Choroid plexus epithelial cell (primary cell): ENCODE data around the gene KCNK5.

Experiments
- DNase-seq: peaks from one replicate; pipeline ENCODE4 v3.0.0-alpha.2; 2010; ENCODE audit warnings: low read depth
- H3K4me3 ChIP-seq: 2 replicates; pipeline ENCODE4 v1.5.1; 2011; ENCODE audit warnings: low read depth, mild to moderate bottlenecking, control low read depth, low read length, moderate library complexity
- TF ChIP-seq, protein P1 (sequence below): conservative IDR thresholded peaks from 2 replicates; pipeline ENCODE4 v1.5.1; 2011; ENCODE audit warnings: low read depth, mild to moderate bottlenecking, control low read depth, inconsistent platforms, low read length, moderate library complexity

The KCNK5 gene

DNA sequence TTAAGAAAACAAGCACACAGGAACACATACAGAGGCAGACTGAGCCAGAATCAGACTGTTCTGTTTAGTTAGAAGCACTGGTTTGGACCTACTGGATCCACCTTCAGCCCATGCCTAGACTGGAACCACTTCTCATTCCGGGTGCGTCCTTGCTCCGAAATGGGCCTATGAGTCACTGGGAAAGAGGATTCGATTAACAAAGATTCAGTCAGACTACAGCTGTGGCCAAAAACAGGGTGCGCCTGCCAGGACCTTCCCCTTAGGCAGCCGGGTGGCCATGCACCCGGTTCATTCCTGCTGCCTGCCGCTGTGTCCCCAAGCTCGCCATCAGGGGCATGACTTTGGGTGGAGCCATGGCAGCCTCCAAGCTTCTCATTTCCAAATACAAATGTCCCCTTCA lies 14.5 kb upstream of the KCNK5 start:
- TF ChIP-seq, protein P1, sequence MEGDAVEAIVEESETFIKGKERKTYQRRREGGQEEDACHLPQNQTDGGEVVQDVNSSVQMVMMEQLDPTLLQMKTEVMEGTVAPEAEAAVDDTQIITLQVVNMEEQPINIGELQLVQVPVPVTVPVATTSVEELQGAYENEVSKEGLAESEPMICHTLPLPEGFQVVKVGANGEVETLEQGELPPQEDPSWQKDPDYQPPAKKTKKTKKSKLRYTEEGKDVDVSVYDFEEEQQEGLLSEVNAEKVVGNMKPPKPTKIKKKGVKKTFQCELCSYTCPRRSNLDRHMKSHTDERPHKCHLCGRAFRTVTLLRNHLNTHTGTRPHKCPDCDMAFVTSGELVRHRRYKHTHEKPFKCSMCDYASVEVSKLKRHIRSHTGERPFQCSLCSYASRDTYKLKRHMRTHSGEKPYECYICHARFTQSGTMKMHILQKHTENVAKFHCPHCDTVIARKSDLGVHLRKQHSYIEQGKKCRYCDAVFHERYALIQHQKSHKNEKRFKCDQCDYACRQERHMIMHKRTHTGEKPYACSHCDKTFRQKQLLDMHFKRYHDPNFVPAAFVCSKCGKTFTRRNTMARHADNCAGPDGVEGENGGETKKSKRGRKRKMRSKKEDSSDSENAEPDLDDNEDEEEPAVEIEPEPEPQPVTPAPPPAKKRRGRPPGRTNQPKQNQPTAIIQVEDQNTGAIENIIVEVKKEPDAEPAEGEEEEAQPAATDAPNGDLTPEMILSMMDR, result no peak

DNA sequence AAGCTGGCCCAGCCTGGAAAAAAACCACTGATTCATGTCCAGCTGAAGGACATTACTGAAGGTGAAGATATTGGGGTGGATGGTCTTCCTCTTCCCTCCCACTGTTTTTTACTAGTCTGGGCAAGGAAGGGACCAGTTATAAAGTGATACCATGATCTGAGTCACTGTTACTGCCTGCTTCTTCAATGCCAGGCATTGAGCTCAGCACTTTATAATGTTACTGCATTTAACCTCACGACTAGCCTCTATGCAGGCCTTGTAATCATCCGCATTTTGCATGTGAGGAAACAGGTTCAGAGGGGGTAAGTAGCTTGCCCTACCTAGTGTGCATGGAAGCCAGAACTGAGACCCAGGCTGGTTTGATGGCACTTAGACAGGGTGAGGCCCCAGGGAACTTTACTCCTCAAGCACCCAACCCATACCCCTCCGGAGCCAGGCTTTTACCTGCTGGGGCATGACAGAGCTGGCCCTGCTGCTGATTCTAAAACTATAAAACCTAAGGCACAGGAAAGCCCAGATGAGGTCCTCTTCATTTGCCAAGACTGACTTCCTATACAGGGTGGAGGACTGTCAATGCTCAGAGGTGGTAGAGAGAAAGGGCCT lies 11.0 kb upstream of the KCNK5 start:
- DNase-seq, result no peak
- TF ChIP-seq, protein P1, result no peak
- H3K4me3 ChIP-seq, result no peak overlapping the region

More for the DNA sequence above, 14.5 kb upstream of the KCNK5 start:
- DNase-seq, result no peak
- no peak overlapping the region for H3K4me3 ChIP-seq

DNA sequence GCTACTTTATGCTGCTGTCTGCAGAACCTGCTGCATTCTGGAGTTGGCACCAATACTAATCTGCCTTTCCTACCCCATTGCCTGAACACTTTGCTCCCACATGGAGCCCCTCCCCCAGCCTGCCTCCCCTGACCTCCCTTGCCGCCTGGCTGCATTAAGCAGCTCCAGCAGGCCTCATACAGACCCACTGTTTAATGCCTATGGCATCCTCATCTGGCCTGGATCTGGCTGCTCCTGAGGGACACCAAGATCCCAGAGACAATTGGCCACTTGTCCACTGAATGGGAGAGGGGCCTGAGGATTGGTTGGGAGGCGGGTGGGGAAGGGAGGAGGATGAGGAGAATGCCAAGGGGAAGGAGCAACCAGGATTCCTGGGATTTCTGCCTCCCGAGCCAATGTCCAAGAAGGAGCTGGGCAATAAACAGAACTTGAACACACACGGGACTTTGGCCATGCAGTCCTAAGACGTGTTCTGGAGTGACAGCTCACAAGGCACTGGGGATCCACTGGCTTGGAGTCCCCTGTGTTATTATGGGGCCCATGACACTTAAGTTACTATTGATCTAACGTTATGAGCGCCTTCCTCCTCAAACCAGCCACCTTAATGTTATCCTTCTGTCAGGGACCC lies 10.4 kb upstream of the KCNK5 start:
- DNase-seq, result no peak
- TF ChIP-seq, protein P1, result no peak
- no peak overlapping the region for H3K4me3 ChIP-seq

DNA sequence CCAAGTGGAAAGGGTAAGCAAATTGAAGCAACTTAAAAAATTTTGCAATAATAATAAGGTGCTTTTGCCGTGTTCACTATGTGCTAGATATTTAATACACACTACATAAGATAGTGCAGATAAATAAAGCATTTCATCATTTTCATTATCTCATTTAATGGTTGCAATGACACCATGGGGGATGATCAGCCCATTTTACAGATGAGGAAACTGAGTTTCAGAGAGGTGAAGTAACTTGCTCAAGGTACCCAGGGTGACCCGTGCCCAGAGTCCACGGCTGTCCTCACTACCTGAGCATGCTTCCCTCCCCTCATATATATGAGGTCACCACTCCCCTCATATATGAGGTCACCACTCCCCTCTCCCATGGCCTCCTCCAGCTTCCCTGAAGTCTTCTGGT lies 7.5 kb upstream of the KCNK5 start:
- no peak for DNase-seq
- TF ChIP-seq, protein P1, result no peak
- no peak overlapping the region for H3K4me3 ChIP-seq

DNA sequence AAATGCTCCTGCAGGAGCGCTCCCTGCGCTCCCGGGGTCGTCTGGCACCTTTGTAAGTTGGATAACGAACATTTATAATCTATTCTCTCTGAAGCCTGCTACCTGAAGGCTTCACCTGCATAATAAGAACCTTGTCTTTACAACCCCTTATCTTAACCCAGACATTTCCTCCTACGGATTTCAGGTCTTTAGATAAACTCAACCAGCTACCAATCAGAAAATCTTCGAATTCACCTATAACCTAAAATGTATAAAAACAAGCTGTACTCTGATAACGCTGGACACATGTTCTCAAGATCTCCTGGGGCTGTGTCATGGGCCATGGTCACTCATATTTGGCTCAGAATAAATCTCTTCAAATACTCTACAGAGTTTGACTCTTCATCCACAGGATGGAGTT lies 4.1 kb upstream of the KCNK5 start:
- DNase-seq, result no peak
- TF ChIP-seq, protein P1, result no peak

DNA sequence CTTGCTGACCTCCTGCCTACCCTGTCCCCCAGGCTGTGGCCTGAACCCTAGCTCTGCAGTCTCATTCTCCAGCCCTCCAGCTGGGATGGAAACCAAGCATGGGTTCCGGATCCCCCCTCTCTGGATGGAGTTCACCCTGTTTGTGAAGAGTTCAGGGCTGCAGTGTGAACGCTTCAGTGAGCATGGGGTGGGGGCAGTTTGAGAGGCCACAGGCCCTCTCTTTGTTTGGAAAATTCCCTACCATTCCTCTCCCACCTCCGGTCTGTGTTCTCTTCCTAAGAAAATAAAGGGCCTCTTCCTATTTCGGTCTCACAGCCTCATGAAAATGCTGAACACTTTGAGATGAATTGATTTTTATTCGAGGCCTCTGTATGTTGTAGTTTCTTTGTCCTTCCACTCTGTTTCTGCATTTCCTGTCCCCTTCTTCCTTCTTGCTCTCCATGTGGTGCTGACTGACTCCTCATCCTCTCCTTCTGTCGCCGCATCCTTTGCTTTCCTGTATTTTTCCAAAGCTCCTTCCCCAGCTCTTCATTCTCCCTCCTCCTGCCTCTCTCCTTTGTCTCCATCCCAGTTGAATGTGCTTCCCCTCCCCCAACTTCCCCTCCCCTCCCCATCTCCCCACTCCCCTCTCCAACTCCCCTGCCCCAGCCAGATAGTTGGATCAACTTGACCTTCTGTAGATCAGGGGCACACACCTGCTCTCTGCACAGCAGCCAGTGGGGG lies 2.4 kb upstream of the KCNK5 start:
- H3K4me3 ChIP-seq, result no peak overlapping the region
- DNase-seq, result no peak
- TF ChIP-seq, protein P1, result no peak

More for the DNA sequence above, 4.1 kb upstream of the KCNK5 start:
- H3K4me3 ChIP-seq, result no peak overlapping the region
